Measurements from ENCODE around the gene SDK1.

The SDK1 gene

DNA sequence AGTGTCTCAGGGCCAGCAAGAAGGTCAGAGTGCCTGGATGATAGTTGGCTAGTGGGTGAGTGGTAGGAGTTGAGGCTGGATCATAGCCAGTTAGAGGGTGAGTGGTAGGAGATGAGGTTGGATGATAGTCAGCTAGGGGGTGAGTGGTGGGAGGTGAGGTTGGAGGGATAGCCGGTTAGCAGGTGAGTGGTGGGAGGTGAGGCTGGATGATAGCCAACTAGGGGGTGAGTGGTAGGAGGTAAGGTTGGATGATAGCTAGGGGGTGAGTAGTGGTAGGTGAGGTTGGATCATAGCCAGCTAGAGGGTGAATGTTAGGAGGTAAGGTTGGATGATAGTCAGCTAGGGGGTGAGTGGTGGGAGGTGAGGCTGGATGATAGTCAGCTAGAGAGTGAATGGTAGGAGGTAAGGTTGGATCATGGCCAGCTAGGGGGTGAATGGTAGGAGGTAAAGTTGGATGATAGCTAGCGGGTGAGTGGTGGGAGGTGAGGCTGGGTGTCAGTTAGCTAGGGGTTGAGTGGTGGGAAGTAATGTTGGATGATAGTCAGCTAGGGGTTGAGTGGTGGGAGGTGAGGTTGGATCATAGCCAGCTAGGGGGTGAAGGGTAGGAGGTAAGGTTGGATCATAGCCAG lies 226.6 kb downstream of the SDK1 start:
- DNase-seq (ENCODE audit: low spot score) = no peak

DNA sequence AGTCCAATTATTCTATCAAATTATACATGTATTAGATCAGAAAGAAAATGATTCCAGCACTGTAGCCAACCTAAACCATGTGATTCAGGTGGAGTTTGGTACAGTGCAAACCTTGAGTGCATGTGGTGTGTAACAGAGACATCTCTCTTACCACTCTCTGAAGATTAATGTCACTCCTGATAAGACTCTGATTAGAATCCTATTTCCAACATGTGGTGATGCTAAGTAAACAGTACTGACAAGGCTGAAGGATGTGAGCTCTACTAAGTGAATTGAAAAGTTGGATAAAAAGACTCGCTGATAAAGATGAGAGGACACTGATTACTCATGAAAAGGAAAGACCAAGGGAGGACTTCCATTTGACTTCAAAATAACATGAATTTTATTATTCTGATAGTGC lies 232.0 kb downstream of the SDK1 start:
- no peak for DNase-seq (ENCODE audit: low spot score)

DNA sequence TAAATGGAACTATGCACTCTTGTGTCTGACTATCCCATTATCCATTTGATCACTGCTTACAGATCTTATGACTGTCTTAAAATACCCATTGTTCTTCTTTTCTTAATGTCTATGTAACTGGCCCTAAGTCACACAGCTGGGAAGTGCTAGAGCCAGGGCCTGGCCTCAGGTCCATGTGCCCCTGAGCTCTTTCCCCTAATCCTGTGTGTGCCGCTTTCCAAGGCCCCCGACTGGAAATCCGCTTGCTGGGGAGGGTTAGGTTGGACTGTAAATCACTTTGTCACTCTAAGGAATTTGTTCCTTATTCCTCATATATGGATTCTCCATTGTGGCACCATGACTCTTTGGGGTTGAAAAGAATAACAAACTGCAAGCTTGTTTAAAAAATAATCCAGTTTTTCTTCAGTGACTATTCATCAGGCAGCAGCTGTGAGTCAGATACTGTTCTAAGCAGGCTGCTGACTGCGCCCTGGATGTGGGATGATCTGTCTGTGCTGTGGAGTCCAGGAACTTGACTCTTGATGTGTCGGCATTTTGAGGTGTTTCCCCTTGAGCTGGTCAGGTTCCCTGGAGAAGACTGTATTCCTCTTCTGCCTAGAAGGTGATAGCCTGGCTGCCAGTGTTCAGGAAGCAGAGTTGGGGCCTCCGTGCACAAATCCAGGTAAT lies 236.3 kb downstream of the SDK1 start:
- DNase-seq (ENCODE audit: low spot score) = no peak

DNA sequence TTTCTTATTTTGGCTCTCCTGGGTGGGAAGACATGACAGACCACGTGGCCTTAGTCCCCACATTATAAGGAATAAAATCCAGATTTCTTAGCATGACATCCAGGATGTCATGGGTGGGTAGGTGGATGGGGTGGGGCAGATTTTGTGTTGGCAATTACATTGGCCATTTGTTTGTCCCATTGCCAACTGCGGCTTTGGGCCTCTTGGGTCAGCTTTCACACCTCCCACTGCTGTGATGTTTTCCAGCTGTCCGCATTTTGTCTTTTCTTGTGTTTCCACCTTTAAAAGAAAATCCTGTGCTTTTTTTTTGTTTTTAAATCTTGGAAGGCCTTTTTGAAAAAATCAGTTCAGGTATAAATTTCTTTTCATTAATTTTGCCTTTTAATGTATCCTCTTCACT lies 237.0 kb downstream of the SDK1 start:
- no peak for DNase-seq (ENCODE audit: low spot score)

DNA sequence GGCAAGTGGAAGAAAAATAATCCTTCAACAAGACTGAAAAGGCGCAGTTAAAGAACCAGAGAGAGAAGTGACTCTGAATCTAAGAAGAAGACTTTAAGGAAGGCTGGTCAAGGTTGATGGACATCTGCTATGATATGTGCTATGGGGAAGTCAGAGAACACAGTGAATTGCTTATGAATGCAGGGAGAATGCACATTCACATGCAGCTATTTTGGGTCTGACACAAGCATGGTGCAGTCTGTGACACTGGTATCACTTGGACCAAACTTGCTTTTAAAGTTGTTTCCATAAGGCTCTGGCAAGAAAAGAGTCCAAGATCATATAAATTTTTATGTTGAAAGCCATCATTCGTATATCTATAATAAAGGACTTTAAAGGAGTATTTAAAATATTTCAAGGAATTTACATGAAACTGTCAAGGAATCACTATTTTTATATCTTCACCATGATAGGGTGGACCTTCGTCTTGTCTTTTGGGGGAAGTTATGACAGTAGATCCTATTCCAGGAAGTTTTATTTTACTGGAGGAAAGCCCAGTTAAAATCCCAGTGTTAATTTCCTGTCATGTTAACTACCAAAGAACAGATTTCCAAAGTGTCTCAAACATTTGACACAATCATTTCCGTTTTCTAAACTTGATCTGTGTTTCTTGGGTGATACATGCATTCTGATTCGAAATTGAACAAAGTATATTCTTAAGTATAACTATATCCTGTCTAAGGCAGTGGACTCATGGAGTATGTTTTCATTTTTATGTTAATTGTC lies 239.6 kb downstream of the SDK1 start:
- no peak for DNase-seq (ENCODE audit: low spot score)

DNA sequence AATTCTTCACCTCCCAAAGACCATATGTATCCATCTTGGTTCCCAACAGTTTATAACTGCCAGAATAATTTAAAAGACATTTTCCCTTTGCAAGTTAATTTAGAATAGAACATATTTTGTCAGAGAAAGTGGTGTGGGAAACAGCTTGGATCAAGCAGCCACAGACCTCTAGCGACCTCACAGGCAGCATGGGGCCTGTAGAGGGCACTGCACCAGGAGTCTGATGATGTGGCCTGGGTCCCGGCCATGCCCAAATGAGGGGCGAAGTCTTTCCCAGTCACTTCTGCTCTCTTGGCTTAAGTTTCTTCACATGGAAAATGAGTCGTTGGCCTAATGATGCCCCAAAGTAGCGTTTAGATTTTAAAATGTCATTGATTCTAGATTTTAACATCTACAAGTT lies 243.2 kb downstream of the SDK1 start:
- DNase-seq (ENCODE audit: low spot score) = no peak

DNA sequence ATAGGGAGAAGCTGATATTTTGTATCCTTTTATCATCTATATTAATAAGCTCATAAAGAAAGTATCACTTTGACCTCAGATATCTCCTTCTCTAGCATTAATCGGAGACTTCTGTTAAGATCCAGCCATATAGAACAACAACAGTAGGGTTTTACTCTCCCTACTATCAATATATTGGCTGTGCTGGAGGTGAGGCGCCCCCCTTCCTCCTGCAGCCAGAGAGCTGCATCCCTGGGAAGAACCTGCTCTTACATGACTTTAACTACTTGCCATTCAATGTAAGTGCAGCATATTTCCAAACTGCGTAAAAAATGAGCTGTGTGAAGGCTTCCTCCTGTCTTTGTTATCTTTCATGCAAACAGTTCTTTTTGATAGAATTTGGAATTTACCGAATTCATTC lies 247.8 kb downstream of the SDK1 start:
- DNase-seq (ENCODE audit: low spot score) = no peak

DNA sequence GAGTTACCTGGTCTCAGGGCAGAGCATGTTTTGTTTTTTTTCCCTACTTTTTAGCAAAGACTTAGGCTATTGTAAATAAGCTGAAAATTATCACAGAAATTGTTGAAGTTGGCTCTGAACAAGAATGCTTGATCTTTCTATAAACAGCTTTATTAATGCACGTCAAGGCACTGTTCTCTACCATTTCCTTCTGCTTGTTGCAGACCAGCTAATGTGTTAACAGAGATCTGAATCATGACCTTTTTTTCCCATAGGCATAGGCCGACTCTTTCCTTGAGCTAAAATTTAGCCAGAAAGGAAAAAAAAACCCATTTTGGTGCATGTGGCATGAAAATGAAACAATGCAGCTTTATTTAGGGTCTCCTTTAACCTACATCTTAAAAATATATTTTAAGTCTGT lies 248.5 kb downstream of the SDK1 start:
- no peak for DNase-seq (ENCODE audit: low spot score)

DNA sequence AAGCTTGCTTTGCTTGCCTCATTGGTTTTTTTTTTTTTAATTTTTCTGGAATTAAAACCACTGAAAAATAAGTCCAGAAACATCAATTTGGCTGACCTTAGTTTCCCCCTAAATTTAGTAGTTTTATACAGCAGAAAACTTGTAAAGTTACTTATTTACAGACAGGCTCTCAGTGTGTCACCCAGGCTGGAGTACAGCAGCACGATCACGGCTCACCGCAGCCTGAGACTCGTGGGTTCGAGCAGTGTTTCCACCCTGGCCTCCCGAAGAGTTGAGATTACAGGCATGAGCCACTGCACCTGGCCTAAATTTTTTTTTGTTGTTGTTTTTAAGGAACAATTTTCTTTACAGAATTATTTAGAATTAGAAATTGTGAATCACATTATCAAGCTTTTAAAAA lies 250.5 kb downstream of the SDK1 start:
- no peak for DNase-seq (ENCODE audit: low spot score)

DNA sequence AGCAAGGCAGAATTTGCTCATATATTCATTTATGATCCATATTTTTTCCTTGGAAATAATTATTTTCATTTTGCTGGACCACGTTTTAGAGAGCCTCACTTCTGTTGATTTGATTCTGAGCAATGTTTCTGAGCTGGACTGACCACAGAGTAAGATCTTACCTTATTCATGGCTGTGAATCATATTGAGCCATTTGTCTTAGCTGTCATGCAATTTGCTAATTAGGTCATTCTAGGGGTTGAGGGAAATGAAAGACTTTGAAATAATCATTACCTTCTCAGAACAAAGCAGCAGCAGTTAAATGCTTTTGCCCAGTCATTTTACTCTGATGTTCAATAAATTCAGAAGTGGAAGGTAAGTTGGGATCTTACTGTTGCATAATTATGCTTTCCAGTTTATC lies 251.4 kb downstream of the SDK1 start:
- DNase-seq (ENCODE audit: low spot score) = no peak

DNA sequence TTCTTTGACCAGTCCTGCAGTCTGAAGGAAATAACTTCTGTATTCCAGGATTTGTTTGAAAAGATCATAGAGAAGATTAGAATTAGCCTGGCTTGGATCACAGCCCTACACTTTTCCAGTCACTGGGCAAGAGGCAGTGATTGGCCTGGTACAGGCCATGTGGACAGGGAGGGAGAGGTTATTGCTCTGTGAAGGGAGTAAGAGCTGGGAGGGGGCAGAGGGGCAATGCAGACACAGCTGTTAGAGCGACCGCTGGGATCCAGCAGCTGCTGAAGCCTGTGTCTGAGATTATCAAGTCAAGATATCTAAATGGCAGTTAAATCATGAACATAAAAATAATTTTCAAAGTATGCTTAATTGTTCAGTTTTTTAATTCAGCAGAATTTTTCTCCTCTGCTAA lies 257.3 kb downstream of the SDK1 start:
- DNase-seq (ENCODE audit: low spot score) = no peak

DNA sequence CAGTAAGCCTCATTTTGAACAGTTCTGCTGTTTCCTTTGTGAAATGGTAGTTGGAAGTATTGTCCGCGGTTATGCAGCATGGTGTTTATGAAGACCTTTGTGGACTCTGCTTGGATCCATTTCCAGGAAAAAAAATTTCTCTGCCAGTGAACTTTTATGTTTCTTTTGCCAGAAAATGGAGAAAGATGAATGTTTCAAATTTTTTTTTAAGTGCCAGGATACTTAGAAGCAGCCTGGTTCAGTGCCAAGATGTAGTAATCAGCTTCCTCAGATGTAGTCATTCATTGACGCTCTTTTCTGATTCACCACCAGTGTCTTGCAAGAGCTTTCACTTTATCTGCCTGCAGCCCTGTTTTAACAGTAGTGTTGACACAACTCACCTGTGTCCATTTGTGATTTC lies 258.2 kb downstream of the SDK1 start:
- DNase-seq (ENCODE audit: low spot score) = no peak

DNA sequence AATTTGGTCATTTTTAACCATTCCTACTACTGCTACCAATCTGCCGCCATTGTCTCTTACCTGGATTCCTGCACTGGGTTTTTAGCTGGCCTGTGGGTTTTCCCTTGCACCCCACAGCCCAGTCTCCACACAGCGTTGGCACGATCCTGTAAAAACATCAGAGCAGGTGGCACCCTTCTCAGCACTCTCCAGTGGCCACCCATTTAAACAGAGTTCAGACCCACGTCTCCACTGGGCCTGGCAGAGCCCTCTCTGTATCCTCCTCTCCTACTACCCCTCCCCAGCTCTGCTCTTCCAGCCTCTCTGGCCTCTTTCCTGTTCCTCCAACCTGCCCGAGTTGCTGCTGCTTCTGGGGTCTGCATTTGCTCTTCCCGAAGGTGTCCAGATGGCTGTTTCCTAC lies 259.4 kb downstream of the SDK1 start:
- no peak for DNase-seq (ENCODE audit: low spot score)

DNA sequence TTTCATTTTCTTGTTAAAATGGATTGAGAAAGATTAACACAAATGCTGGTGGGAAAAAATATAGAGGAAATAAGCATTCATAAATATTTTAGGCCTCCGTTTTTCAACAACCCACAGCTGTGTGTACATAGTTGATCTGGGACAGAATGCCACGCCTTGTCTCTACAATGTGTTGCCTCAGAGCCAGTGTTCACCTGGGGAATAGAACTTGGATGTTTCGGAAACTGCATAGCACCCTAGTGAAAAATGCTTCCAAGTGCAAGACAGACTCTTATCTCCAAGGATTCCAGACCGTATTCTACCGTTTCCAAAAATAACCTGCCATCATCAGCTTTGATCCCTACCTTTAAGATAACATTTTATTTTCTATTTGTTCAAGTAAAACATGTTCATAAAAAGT lies 260.9 kb downstream of the SDK1 start:
- no peak for DNase-seq (ENCODE audit: low spot score)

DNA sequence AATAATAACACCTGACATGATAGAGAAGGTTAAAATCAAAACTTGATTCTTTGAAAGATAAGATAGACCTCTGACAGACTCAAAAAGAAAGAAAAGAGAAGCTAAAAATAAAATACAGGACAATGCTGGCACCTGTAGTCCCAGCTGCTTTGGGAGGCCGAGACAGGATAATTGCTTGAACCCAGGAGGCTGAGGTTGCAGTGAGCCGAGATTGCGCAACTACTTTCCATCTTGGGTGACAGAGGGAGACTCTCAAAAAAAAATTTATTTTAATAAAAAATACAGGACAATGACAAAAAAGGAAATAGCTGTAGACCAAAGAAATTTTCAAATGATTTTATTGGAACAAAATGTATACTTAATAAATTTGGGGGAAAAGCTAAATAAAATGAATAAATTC lies 263.2 kb downstream of the SDK1 start:
- DNase-seq (ENCODE audit: low spot score) = no peak

DNA sequence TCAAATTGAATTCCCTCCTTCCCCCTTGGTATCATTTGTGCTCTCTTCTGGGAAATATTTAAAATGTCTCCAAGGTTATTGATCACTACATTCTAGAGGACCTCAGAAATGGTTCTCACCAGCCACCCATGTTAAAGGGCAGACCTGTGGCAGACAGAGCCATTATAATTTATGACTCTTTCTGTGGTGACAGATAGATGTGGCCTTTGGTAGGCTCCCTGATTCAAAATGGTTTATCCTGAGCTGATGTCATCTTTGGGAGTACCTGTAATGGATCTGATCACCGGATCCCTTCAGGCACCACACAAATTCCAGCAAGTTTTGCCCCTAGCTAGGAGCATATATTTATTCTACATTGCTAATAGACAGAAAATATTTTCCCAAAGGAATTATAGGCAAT lies 267.5 kb downstream of the SDK1 start:
- no peak for DNase-seq (ENCODE audit: low spot score)

DNA sequence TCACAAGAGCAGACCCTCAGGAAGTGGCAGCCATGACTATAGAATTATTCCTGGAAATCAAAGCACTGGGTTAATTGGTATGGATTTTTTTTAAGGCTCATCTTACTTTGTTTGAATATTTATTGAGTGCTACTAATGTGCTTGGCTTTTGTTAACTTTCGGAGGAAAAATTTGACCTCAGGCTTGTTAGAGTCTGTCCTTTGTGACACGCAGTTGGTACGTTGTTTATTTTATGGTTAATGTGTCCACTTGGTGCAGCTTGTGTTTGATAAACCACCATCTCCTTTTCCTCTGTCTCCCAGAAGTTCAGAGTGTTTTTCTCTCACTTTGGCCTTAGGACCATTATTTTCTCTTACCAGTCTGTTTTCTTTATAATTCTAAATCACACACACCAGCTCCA lies 268.6 kb downstream of the SDK1 start:
- DNase-seq (ENCODE audit: low spot score) = no peak

DNA sequence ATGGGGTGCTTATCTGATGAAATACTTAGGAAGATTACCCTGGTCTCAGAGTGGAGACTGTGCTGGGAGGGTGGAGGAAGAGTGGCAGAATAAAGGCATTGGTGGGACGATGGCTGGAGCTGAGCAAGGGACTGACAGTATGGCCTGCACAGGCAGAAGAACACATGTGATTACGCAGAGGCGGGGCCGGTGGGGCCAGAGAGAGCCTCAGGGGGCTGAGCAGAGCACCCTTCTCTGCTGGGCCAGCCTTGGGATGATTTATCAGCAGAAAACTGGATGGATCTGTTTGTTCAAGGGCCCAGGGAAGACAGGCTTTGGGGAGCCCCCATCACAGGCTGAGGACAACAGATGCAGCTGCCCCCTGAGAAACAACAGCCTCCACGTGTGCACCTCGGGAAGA lies 272.1 kb downstream of the SDK1 start:
- DNase-seq (ENCODE audit: low spot score) = no peak

DNA sequence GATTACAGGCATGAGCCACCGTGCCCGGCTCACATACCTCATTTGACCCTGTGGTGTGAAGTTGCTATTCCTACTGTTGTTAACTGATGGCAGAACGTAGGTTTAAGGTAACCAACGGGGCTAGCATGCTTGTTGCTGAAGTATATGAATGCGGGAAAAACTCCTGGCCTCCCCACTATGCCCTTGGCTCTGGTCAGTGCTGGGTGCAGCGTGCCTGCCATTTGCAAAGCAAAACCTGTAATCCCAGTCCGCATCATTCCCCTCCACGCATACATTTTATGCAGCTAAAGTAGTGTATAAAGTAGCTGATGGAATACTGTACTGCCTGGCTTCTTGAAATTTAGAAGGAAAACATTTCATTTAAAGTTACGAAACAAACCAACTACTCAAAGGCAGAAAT lies 273.3 kb downstream of the SDK1 start:
- DNase-seq (ENCODE audit: low spot score) = no peak

DNA sequence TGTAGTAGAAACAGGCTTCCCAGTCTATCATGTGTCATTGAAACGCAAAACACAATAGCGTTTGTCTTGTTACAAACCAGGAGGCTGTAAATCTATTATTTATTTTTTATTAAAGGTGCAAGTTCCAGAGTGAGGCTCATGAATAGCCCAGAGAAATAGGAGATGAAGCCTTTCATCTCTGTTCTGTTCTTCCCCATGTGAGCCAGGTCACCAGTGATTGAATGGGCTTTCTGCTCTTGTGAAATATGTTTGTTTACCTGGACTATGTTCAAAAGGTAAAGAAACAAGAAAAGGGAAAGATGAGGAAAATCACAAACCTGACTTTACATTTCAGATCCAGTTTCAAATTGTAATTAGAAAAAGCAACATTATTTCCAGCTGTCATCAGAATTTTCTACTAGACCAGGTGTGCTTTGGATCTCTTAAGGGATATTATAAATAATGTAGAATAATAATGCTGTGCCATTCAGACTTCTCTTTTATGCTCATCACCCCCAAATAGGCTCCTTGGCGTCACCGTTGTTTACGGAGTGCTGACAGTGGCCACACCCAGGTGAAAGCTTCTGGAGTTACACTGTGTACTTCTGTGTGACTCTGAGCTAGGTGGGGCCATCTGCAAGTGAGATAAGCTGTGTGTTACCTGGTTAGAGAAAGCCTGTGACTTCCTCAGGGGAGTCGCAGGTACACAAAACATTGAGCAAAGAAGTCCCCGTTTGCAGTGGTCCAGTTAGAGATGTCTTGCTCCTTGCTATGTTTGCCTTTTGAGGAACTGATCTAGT lies 274.9 kb downstream of the SDK1 start:
- DNase-seq (ENCODE audit: low spot score) = no peak

DNA sequence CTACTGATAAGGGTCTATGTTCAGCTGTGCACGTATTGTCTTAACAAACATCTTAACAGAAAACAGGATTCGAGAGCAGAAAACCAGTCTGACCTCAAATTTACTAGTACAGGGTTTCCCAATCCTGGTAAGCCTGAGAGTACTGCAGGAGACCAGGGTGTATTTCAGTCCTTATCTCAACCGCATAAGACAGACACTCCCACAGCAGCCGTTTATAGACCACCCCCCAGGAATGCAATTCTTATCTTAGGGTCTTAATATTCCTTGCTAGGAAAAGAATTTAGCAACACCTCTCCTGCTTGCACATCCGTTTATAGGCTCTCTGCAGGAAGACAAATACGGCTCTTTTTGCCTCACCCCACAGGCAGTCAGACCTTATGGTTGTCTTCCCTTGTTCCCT lies 277.3 kb downstream of the SDK1 start:
- DNase-seq (ENCODE audit: low spot score) = no peak

DNA sequence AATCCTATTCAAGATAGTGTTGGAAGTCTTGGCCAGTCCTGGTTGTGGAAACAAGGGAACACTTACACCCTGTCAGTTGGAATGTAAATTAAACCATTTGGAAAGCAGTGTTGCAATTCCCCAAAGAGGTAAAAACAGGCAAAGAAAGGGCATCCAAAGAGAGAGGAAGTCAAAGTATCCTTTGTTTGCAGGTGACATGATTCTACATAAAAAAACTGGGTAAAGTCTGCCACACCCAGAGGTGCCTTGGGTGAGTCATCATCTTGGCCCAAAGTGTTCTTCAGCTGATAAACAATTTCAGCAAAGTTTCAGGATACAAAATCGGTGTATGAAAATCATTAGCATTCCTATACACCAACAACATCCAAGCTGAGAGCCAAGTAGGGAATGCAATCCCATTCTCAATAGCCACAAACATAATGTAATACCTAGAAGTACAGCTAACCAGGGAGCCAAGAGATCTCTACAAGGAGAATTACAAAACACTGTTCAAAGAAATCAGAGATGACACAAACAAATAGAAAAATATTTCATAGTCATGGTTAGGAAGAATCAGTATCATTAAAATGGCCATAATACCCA lies 278.7 kb downstream of the SDK1 start:
- DNase-seq (ENCODE audit: low spot score) = no peak

Data from GM03348 (cell line).